HG02763 (cell line): ENCODE measurements around the gene OTX1.
"Not testable (repeated sequence)": the region's sequence is repeated elsewhere in the genome, so short reads cannot be mapped to it uniquely, and the experiment has no call there.

Source experiments
- ATAC-seq: cut with Tn5 transposase; IDR thresholded peaks from one replicate; pipeline ENCODE4 v1.9.1; 2021; ENCODE audit warnings: mild to moderate bottlenecking, moderate library complexity; ENCODE audit not compliant: unreplicated experiment

Gene OTX1

DNA sequence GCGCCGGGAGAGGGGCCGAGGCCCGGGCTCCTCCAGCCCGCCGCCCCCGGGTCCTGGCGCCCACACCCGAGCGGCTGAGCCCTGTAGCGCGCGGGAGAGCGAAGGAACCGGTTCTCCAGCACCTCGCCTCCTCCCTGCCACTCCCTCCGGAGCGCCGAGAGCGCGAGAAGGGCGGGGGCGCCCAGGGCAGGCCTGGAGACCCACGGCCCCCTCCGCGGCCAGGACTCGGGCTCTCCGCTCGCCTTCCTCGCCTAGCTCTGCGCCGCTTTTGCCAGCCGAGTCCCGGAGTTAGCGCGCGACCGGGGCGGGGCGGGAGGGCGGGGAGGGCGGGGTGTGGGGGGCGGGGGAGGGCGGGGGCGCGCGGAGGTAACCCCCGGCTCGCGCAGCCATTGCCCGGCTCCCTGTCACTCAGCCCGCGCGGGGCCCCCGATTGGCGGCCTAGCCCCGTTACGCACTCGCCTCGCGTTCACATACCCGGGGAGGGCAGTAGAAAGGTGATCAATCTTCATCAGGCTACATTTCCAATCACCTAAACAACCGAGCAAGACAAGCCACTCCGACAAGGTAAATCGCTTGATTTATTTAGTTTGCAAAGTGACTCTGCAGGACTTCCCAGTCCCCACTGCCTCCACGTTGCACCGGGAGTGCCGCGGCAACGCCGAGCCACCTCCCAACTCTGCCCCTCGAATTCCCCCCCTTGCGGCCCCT, at the start of gene OTX1:
Gene OTX1 (plus strand): TSS at position 497 of the 708 bp plus-strand sequence. CDS start 2,161 bp downstream, outside the sequence.
- ATAC-seq = peak; percentile 86

DNA sequence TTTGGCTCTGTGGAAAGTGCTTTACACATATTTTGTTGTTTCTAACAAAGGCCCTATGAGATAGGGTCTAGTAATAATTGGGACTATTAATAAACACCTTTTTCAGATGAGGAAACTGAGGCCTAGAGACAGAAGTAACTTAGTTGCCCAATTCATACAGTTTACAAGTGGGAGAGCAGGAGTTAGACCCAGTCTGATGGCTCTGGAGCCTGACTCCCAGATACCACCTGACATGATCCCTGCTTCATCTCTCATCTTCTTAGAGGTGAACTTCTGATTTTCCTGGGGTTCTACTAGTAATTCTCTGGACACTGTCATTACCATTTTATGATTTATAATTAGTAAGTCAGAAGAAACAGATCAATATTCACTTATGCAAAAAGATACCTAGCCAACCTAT, 49.1 kb upstream of the OTX1 start:
- ATAC-seq = no peak

DNA sequence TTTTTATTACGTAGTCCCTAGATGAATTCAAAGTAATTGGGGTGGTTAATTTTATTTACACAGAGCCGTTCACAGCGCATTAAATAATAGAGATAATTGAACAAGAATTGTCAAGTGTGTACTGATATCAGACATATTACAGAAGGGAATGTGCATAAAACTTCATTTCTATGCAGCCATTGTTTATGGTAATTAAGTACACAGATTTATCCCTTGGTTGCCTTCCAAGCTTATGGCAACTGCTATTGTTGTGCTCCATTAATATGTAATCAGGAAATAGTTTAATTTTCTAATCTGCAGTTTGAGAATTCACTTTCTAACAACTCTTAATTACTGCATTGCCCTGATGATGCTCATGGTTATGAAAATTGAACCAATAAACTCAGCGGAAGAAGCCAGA, 47.3 kb upstream of the OTX1 start:
- no peak for ATAC-seq

DNA sequence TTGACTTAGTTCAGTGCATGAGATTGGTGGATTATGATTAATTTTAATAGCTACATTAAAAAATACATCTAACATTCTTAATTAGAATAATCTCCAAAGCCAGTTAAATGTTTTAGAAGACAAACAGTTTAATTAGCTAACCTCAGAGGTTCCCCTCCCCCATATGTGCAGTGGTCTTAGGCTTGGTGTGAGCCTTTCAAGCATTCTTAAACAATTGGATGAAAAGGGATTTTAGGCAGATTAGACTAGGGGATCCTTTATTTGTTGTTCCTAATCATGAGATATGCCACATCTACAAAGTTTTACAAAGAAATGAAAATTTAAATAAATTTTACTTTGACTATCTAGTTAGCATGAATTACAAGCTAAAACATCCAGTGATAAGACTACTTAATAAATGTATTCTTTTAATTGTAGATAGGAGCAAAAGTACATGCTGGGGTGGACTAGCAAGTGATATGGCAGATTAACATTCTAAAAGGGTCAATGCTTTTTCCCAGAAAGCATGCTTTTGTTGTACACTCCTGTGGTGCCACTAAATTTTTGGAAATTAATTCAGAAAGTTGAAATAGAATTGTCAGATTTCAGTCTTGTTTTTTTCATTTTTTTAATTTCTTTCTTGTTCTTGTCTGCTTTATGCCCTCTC, 42.7 kb upstream of the OTX1 start:
- no peak for ATAC-seq

DNA sequence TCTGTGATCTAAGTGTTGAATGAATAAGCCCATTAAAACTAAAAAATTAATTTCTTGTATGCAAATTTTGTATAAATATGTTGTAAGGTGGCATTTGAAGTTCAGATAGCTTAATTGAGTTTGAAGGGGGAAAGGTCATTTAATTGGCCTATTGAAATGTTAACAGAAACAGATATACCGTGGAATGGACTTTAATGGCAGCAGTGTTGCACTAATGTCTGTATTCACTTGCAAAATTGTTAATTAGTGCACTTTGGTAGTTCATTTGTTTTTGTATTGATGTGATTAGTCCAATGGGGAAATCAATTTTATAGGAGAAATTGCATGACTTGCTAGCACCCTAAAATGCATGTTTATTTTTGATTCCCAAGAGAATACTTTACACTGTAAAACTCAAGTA, 41.8 kb upstream of the OTX1 start:
- ATAC-seq = no peak

DNA sequence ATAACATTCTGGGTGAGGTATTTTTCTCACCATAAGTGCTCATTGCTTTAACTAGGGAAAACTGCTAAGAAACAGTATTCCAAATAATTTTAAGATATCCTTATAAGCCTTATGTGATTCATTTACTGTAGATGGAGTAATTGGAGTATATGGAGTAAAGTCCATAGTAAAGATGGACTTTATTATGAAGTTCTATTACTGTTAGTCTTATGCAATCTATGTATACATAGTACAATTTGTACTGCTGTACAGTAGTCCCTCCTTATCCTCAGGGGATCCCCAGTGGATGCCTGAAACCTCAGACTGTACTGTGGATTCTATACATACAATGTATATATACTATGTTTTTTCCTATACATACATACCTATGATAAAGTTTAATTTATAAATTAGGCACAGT, 41.1 kb upstream of the OTX1 start:
- ATAC-seq = no peak

DNA sequence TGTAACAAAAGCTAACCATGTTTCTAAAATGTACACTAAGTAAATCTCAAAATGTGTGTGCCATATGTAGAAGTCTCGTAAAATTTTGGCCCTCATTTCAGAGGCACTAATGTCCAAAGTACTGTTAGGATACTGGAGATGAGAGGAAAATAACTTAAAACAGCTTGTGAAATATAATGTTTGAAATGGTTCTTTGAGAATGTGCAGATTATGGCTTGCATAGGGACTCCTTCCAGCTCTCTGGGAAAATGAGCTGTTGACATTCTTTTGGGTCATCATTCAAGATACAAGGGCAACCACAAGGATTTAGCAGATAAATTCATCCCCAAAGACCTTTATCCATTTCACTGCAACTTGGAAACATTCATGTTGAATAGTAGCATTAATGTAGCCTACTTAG, 38.1 kb upstream of the OTX1 start:
- no peak for ATAC-seq

DNA sequence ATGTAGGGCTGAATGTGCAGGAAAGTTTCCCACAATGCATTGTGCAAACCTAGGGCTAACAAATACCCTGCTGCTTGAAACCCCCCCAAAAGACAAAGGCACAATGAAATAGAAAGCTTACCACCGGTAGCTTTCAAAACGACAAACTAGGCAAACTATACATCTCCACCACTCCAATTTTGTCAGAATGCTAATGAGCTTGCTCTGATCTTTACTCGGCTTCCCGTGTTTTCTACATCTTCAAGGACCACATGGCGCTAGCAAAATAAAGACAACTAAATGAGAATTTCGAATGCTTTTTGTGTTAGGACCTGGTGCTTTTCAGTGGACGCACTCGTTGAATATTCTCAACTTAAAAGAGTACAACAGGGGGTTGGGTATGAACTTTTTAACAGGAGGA, 37.2 kb upstream of the OTX1 start:
- ATAC-seq = no peak

DNA sequence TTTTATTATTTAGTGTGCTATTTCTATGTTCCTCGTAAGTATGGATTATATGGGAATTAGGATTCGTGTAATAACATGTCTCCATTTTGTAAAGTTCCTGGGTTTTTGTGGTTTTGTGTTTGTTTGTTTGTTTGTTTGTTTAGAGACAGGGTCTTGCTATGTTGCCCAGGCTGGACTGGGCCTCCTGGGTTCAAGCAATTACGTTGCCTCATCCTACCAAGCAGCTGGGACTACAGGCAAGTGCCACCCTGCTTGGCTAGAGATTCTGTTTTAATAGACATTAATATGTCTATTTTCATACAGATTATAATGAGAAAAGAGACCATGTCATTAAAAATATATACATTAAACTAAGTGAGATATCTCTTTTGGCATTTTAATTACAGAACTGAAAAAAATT, 35.2 kb upstream of the OTX1 start:
- no peak for ATAC-seq

DNA sequence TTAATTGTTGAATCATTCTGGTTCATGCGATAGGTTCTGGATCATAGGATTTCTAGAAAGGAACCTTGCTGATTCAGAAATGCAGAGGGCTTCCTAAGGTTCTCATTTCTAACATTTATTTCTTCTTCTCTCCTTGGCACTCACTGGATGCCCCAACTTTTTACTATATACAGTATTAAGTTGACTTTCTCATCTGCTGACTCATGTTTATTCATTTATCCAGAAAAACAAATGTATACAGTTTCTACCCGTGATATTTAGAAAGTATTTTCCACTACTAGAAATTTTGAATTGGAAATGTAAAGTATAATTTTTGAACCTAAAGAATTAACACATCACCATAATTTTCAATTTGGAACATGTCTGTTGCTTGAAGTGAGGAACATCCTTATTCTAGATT, 32.2 kb upstream of the OTX1 start:
- no peak for ATAC-seq

DNA sequence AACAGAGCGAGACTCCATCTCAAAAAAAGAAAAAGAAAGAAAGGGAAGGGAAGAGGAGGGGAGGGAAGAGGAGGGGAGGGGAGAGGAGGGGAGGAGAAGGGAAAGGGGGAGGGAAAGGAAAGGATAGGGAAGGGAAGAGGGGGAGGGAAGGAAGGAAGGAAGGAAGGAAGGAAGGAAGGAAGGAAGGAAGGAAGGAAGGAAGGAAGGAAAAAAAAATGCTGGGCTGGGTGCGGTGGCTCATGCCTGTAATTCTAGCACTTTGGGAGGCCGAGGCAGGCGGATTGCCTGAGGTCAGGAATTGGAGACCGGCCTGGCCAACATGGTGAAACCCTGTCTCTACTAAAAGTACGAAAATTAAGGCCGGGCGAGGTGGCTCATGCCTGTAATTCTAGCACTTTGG, 30.9 kb upstream of the OTX1 start:
- ATAC-seq = not testable (repeated sequence)

DNA sequence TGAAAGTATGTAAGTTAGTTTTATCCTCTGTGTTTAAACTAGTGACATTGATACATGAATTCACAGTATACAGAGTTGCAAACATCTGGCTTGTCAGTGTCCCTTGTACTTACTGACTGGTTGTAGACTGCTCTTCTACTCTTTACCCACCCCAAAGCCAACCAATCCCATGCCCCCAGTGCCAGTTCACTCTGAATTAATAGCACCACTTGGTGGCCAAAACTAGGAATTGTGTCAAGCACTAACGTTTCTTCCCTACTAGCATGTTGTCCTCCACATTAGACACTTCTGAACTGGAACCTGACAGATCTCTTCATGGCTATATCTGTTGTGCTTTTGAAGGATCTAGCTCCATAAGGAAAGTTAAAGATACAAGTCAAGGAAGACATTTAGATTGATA, 27.2 kb upstream of the OTX1 start:
- no peak for ATAC-seq

DNA sequence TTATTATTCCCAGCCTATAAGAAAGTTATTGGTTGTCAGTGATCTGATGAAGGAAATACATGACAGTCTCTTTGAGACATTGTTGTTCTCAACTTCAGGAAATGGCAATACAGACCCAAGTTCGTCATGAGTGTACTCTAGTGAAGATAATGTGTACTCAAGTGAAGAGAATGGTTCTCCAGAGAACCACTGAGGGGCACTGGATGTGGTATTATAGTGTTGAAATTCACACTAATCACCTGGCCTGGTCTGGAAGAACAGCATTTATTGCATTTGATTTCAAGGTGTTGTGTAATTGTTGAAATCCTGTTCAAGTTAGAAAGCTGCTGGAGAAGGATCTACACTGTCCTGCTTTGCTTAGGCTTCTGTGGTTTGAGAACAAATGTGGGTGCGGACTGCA, 23.4 kb upstream of the OTX1 start:
- ATAC-seq = no peak

DNA sequence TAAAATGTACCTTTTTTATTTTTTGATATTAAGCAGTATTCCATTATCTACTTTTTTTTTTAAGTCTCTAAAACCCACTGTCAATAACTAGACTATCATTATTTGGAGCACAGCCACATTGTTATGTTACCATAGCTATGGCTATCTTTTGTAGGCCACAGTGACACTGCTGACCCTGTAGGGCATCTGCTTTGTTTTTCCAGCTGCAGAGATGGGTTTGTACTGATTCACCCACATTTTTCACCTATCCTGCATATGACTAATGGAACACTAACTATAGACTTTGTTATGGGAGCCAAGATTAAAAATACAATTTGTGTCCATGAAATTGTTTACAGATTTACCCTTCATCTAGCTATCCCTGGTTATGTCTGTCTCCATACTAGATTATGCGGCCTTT, 21.6 kb upstream of the OTX1 start:
- no peak for ATAC-seq

DNA sequence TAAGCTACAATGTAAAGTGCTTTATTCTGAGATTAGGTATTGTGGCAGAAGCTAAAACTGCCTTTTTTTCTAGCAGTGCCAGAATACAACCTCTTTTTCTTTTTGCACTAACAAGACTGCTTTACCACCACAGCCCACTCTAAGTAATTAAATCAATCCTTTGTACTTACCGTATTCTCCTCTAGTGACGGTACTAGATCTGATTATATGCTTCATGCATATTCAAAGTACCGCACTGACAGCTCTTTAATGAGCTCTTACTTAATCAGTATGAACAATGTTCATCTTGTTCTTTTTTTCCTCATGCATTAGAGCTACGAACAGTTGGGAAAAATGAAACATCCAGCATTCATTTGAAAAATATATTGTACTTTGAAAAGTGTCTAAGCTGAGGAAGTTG, 16.1 kb upstream of the OTX1 start:
- no peak for ATAC-seq

DNA sequence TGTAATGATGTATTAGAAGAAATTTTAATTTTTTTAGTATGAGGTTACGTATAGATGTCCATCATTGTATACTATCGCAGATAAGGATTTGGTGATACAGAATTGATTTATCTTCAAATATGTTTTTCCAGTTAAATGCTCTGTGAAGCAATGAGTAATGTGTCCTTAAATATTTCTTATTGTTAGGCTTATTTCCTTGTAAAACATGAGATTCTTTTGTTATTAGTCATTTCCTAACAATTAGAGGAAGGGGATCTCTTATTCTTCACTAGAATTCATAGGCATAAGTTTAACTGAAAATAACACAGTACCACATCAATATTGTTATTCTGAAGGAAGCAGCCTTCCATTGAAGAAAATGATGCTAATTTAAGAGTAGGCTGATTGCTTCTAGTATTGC, 15.5 kb upstream of the OTX1 start:
- ATAC-seq = no peak

DNA sequence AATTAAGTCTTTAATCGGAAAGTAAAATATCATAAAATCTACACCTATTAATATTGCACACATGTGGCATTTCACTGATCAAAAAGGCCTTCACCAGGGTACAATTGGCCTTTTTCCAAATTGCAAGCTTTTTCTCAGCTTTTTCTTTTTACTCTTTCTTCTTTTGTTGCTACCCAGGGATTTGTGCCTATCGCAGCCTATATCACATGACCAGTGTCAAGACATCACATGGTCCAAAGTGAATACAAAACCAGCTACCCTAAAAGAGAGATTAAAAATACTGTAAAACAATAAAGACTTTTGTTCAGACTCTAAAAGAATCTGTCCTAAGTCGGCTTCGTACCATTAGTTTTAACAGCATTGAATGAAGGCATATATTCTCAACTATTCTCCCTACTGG, 15.0 kb upstream of the OTX1 start:
- no peak for ATAC-seq

DNA sequence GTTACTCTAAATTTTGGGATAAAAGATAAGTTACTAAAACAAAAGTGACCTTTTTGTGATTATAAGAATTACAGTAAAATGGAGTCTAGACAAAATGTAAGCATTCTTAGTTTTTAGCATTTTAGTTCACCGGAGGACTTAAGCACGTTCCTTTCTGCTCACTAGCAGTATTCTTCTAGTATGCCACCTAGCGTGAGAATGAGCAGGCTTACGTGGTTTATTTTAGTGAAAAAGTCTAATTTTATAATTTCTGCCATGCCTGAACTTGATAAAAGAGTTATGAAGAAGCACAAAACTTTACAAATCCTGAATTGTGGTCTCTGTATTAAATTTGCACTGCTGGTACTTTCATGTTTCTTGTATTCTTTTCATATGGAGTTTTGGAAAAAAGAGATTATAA, 12.6 kb upstream of the OTX1 start:
- ATAC-seq = no peak

DNA sequence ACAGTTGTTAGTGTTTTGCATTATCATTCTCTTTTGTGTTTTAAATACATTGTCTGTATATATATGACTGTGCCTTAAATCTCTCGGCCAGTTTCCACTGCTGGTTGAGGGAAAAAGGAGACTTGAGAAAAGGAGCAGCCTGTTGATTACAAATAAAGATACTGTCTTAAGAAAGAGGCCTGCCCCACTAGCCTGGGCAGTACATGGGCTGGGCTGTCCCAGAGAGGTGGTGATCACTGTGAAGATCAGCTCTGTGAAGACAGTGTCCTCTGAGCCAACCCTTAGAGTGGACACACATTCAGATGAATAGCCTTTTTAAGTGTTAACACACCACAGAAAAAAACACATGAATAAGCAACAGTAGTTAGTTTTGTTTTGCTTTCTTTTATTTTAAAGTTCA, 10.0 kb upstream of the OTX1 start:
- ATAC-seq = no peak

DNA sequence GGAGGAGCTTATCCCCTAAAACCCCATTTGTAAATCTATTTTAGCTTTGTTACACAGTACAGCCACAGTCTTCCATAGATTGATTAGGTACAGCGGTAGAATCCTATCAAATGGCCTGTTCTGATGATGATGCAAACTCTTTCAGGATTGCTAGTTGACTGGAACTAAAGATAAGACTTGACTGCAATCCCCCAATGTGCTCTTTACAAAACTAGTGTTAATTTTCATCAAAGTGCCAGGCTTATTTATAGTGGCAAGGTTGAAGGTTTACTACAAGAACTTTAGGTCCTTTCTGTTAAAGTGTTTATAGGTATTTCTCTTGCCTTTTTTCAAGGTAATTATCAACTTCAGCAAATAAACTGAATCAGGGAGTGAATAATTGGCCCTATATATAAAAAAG, 9.0 kb upstream of the OTX1 start:
- ATAC-seq = no peak

DNA sequence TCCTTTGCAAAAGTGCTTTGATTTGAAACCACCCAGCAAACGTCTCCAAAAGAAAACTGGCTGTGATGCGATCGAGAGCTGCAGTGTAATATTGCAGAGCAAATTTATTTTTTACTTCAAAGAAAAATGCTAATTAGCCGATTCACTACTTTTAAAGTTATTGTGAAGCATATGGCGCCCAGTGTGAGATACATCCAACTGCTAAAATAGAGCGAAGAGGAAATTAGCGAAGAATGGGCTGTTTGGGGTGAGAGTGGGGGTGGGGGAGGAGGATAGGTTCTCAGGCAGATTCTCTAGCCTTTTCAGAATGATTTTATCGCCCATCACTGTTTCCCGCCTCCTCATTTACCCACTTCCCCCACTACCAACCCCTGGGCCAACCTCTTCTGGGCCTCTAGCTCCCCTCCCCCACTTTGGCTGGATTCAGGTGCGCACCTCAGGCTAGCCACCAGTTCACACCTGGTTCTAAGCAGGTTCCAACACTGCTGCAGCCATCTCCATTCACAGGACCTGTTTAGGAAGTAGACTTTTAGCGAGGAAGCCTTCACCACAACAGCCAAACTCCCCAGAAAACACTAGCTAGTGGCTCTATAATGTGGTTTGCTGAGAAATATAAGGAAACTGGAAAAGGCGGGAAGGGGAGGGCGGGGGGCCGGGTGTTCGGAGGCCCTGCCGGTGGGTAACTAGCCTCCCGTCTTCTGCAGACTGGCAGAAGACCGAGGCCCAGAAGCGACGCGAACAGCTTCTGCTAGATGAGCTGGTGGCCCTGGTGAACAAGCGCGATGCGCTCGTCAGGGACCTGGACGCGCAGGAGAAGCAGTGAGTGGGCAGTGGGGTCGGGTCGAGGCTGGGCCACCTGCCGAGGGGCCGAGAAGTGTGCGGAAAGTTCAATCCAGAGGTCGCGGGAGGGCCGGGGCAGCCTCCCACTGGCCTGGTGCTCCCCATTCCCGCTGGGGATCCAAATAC, 6.0 kb upstream of the OTX1 start:
- no peak for ATAC-seq

DNA sequence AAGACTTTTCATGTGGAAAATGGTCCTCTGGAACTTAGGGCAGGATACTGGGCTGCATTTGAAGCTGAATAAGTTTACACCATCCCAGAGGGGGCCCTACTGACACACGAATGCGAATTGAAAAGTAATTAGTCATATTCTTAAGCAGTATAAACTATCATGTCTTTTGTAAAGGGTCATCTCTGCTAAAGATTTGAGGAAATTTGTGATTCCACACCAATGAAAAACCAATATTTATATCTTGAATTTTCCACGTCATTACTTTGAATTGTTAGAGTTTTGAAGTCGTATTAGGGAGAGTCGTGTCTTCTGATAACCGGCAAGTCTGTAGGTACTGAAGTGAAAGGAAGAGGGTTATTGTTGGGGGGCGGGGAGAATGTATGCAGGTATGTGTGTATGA, 4.1 kb upstream of the OTX1 start:
- ATAC-seq = no peak
